HG03342 (cell line): ENCODE measurements around the gene HSPB6.

ENCODE experiments used
- ATAC-seq: cut with Tn5 transposase; IDR thresholded peaks from one replicate; pipeline ENCODE4 v1.9.1; 2021; ENCODE audit warnings: mild to moderate bottlenecking, moderate library complexity; ENCODE audit not compliant: unreplicated experiment

Gene HSPB6

DNA sequence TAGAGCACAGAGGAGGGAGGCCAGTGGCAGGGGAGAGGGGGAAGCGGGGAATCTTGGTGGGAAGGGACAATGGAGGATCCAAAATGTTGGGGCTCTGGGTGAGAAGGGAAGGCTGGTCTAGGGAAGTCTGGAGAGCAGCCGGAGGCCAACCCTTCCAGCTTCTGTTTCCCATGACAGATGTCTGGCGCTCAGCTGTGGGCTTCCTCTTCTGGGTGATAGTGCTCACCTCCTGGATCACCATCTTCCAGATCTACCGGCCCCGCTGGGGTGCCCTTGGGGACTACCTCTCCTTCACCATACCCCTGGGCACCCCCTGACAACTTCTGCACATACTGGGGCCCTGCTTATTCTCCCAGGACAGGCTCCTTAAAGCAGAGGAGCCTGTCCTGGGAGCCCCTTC lies 10.3 kb downstream of the HSPB6 start:
- ATAC-seq: no peak

DNA sequence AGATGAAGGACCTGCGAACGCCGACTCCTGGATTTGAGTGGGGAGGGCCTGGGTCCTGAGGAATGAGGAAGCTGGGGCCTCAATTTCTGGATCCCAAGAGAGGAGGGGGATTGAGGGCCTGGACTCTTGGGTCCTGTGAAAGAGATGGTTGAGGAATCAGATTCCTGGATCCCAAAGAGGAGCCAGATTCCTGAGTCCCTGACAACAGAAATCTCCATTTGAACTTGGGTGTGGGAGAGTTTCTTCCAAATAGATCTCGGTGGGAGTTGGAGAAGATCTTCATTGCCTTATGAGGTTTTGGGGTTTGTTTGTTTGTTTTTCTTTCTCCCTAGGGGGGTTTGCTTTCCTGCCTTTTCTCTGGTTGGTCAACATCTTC lies 10.8 kb downstream of the HSPB6 start:
- ATAC-seq: no peak

DNA sequence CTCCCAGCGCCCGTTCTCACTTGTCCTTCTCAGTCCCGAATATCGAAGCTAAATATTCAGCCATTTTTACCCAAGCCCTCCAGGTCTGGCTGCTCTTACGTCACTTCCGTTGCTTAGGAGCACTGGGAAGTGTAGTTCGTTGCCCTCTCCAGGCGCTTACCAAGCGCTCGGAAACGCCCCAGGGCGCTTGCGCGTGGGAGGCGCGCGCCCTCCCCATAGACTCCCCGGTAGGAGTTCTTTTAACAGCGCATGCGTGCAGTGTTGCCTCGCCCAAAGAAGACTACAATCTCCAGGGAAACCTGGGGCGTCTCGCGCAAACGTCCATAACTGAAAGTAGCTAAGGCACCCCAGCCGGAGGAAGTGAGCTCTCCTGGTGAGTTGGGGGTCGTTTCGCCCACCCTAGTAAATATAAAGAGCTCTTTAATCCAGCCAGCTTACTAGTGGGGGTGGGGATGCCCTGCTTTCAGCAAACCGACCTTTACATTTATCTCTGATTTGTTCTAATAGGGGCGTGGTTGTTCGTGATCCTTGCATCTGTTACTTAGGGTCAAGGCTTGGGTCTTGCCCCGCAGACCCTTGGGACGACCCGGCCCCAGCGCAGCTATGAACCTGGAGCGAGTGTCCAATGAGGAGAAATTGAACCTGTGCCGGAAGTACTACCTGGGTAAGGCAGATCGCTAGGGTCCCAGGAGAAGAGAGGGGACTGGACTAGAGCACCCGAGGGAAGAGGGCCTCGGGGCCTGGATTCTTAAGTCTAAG lies 11.3 kb downstream of the HSPB6 start, which contains the start of the genes PSENEN and U2AF1L4:
TSS of gene PSENEN (plus strand) at position 324 of the 759 bp plus-strand sequence. CDS start at position 604, 280 bp downstream.
TSS of gene U2AF1L4 (minus strand) at position 91 of the 759 bp plus-strand sequence. CDS start at position 64, 27 bp downstream.
- ATAC-seq: peak; percentile 40

DNA sequence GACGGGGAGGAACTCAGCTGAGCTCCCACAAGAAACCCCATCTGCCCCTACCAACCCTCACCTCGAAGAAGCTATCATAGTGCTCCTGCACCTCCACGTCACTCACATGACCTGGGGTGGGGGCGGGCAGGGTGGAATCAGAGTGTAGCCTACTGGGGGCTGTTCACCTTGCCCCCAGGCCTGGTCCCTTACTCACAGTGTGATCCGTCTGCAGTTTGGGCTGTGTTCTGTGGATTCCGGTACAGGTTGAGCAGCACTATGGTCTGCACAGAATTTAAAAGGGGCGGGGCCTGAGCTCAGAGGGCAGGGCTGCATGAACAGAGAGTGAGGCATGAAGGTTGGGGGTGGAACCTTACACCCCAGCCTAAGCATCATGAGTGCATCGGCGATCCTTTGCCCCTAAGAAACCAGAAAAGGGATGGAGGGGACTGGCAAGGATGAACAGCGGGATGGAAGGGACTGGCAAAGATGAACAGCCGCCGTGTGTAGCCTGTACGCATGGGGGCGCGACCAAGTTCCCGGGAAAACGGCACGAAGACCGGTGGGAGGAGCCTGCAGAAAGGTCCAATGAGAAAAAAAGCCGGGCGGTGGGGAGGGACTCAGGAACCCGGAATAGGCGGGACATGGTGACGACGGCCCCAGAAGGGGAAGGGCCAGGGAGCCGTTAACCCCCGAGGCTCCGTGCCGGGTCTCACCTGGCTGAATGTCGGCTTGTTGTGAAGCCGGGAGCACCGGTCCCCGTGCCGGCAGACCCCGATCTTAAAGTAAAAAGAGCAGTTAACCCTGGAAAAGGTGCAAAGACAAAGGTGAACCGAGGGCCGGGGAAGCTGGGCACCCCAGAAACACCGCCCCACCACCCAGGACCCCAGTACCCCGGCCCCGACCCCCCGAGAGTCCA lies 12.2 kb downstream of the HSPB6 start:
- peak; percentile 23 for ATAC-seq

DNA sequence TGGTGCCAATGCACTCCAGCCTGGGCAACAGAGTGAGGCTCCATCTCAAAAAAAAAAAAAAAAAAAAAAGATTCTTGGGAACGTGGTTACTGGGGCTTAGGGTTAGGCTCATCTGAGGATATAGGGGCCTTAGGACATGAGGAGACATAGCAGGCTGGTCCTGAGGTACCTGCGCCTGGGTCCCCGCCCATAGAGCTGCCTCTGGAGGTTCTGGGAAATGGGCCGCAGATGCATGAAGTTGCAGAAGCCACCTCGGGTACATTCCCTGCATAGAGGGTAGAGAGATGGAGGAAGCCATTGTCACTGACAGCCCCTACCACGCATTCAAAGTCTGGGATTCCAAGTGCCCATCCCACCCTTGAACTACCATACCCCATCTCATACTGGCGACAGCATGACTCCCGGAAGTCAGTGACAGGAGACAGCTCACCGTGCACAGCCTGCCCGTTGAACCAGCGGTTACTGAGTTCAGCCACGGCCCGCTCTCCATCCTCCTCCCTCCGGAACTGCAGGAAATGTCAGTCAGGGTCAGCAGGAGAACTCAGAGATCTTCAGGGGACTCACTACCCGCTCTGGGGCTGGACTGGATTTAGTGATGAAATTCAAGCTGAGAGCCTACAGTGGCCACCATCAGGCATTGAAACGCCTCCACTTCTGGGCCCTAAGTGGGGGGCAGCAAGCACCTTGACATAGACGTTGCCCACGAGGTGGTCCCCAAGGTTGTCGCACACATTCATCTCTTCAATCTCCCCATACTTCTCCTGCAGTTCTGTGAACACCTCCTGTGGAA lies 13.0 kb downstream of the HSPB6 start:
- no peak for ATAC-seq

DNA sequence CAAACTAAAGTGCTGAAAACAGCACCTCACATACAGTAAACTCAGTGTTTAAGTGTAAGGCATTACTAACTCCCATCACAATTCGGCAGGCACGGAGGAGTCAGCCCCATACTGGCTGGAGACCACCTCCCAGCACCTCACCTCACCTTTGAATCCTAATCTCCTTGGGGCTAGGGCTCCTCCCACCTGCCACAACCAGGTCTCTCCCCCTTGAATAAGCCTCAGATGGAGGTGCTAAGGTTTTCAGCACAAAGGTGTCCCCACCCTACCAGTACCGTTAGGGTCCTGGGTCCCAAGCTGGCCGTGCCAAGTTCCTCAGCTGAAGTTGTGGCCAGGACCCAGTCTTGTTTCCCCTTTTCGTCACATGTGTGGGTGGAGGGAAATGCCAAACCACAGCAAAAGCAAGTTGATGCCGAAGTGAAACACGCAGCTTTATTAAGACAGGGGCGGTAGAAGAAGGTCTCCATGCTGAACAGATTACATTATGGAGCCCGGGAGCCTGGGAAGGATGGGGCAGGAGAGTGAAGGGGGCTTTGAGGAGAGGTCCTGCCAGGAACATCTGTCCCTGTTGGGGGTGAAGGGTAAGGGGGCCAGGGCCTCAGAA lies 14.6 kb downstream of the HSPB6 start, which contains the start of gene IGFLR1:
TSS of gene IGFLR1 (minus strand) at position 332 of the 604 bp plus-strand sequence. CDS start 1,272 bp downstream, outside the sequence.
- ATAC-seq: no peak

DNA sequence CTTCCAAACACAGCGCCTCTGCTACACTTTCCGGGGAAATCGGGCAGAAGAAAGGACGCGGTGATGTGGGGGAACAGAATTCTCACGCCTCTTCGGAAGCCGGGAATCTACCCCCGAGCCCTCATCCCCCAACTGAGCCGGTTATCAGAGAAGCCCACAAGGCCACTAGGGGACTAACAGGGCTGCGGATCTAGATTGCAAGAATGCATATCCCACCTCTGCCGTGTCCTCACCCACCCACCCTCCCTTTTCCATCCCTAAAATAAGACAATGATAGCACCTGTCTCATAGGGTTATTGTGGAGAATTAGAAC lies 15.7 kb downstream of the HSPB6 start:
- ATAC-seq: no peak

DNA sequence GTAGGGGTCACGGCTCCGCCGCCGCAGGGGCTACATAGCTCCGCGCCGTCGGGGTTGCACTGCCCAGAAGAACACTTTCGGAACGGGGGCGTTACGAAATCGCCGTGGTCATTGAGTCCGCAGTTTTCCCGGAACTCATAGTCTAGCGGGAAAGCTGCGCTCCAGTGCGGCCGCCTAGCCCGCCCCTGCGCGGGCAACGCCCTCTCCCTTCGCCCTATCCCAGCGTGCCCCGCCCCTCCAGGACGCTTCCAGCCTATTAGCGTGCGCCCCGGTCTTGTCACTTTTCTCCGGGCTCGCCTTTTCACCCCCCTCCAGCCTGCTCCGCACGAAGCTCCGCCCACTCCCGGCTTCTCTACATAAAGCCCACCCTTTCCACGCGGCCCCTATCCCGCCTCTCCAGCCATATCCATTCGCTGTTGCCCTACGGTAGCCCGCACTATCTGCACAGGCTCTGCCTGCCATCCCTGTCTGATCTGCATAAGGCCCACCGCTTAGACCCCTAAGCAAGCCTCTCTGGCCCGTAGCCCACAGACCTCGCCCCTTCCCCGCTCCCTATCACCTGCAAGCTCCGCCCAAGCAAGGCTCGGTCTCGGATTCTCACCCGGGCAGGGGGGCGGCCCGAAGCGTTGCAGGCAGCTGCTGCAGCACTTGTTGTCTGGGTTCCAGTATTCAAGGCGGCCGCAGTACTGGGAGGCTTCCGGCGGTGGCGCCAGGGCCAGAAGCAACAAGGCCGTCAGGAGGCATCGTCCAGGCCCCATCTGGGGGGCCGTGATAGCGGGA lies 16.2 kb downstream of the HSPB6 start:
- peak; percentile 51 for ATAC-seq

DNA sequence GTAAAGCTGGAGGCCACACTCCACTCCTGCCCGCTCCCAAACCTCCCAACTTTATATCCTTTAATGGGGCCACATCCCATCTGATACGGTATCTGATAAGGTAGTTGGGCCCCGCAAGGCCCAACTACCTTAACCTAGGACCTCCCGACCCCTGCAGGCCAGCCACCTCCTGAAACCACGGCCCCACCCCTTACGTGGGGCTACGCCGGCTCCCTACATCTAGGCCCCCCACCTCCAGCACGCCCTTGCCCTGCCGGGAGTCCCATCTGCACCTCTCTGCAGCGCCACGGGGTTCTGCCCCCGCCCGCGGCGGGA lies 16.8 kb downstream of the HSPB6 start:
- peak; percentile 13 for ATAC-seq

DNA sequence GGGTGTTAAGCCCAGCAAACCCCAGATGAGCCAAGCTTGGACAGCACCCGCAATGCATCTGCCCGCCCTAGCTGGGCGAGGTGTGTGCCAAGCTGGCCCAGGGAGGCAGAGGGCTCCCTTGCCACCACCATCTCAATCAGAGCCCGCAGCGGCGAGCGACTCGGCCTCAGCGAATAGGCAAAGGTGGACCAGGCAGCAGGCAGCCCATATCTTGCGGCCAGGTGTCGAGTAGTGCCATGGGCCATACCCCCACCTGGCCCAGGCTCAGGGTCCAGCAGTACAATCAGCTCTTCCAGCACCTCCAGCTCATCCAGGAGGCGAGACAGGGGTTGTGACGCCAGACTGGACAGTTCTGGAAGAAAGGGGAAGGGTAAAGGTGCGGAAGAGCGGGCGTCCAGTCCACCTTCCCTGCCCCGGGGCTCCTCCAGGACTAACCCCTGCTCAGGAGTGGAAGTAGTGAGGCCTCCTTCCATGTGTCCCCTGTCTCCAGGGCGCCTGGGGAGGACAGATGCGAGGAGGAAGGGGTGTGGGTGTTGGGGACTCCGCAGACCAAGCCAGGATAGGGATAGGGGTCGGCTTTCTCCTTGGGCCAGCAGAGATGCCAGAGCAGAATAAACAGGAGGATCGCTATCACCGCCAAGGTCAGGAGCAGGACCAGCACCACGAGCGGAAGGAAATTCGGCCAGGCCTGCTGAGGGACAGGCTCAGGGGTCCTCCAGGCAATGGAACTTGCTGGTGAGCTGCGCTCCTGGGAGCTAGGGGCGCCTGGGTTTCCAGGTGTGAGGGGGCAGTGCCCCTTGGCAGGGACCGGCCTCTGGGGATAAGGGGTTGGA lies 17.3 kb downstream of the HSPB6 start:
- no peak for ATAC-seq

DNA sequence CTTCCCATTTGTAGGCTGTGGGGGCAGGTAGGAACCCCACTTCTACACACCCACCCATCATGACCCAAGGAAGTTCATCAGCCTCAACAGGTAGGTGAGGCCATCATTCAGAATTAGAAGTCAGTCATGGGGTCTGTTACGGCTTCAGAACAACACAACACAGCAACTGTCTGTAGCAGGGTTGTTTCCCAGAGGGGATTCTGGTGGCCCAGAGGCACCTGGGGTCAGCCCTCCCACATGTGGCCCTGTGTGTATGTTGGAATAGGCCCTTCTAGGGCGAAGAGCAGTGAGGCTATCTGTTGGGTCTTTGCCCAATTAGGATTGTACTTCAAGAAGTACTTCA lies 18.0 kb downstream of the HSPB6 start:
- no peak for ATAC-seq

DNA sequence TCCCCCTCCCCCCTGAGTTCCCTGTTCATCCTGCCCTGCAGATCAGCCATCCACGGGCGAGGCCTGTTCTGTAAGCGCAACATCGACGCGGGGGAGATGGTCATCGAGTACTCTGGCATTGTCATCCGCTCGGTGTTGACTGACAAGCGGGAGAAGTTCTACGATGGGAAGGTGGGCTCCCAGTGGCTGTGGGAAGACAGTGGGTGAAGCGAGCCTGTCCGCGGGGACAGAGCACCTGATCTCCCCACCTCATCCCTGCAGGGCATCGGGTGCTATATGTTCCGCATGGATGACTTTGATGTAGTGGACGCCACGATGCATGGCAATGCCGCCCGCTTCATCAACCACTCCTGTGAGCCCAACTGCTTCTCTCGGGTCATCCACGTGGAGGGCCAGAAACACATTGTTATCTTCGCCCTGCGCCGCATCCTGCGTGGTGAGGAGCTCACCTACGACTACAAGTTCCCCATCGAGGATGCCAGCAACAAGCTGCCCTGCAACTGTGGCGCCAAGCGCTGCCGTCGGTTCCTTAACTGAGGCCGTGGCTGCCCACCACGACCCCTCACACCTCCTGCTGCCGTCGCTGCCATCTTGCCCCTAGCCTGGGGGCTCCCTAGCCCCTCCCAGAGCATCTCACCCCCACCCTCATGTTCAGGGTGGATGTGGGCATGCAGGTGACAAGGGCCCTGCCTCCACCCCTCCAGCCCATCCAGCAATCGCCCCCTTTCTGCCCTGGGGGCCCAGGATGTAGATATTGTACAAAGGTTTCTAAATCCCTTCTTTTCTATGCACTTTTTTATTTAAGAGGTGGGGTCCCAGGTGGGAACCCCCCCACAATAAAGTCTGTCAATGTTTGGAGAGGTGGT lies 18.6 kb downstream of the HSPB6 start:
- no peak for ATAC-seq

DNA sequence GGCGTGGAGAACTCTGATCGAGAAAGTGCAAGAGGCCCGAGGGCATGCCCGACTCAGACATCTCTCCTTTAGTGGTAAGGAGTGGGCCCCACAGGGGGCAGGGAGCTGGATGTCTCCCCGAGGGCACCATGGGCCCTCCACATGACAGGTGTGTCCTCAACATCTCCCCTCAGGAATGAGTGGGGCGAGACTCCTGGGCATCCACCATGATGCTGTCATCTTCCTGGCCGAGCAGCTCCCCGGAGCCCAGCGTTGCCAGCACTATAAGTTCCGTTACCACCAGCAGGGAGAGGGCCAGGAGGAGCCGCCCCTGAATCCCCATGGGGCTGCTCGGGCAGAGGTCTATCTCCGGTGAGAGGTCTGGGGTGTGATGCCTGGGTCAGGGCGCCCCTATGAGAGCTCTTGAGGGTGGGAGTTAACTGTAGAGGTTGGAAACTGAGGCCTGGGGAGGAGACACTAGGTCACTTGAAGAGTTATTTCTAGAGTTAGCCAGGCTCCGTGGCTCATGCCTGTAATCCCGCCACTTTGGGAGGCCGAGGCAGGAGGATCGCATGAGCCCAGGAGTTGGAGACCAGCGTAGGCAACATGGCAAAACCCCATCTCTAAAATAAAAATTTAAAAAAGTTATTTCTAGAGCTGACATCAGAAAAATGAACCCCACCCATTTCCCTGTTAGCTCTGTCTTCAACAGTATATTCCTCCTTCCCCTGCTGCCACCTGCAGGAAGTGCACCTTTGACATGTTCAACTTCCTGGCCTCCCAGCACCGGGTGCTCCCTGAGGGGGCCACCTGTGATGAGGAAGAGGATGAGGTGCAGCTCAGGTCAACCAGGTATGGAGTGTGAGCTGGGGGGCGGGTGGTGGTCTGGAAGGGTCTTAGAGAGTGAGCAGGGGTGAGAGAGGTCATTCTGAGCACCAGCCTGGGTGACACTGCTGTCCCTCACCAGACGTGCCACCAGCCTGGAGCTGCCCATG lies 19.6 kb downstream of the HSPB6 start:
- no peak for ATAC-seq

DNA sequence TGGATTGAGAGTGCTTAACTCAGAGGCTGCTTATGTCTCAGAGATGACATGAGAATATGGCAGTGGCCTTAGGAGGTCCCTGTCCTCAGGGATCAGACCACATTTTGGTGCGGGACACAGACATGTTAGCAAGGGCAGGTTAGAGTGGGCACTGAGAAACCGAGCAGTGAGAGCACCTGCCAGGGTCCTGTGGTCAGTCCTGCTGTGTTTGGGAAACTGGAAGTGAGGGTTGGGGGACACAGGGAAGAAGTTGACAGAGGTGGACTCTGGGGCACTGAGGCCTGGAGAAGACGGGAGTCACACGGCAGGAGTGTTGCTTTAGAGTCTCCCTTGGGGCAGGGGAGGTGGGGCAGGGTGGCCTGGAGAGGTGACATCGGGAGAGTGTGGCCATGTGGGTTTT lies 21.9 kb downstream of the HSPB6 start:
- no peak for ATAC-seq

DNA sequence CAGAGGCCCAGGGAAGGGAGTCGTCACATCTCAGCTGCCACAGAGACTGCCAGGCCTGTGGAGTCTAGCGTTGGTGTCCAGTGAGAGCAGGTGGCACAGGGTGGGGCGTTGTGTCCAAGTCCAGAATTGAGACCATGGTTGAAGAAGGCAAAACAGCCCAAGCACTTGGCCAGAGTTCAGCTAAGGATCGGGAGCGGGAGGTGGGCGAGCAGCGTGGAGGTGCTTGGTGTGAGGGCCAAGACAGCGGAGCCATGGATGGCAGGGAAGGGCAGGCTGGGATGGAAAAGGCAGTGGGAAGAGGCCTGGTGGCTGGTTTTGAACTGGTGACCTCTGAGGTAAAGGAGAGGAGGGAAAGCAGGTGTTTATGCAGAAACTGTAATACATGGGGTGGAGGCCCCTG lies 22.6 kb downstream of the HSPB6 start:
- no peak for ATAC-seq

DNA sequence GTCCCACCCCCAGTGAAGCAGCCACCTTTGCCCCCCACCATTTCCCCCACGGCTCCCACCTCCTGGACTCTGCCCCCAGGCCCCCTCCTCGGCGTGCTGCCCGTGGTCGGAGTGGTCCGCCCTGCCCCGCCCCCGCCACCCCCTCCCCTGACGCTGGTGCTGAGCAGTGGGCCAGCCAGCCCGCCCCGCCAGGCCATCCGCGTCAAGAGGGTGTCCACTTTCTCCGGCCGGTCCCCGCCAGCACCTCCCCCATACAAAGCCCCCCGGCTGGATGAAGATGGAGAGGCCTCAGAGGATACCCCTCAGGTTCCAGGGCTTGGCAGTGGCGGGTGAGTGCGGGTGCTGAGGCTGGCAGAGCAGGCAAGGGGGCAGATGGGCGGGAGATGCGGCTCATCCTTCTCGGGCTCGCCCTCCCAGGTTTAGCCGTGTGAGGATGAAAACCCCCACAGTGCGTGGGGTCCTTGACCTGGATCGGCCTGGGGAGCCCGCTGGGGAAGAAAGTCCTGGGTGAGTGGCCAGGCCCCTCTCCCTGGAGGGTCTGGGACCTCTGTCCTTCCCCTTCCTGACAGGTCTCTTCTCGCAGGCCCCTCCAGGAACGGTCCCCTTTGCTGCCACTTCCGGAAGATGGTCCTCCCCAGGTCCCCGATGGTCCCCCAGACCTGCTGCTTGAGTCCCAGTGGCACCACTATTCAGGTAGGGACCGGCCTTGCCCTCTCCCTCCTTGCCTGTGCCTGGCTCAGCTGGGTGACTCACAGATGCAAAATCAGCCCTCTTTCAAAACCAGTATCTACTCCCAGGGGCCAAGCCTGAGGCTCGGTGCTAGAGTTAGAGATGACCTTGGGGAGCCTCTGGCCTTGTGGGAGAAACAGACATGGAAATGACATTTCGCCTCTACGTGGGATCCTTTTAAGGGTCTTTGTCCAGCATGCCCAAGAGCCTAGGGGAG lies 23.4 kb downstream of the HSPB6 start:
- ATAC-seq: no peak
